ENCODE data around the gene NRP2.

NRP2 gene

DNA sequence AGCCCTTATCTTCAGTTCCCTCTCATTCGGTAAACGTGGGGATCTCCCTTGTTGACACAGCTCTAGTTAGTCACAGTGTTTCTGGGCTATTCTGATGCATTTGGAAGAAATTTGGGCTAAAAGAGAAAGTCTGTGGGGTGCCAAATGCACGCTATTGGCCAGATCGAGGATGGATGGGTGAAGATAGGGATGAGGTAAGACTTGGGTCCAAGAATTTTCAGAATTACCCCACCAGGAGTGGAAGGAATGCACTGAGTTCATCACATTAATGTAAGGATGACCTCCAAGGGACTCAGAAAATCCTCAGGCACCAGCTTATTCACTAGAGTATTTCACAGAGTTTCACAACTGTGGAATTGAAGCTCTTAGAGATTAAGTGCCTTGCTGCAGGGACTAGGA lies 49.3 kb downstream of the NRP2 start:
- TF ChIP-seq ZNF274 (IDR thresholded peaks at IDR 0.05; ENCODE audit: low read depth, low read length) = no peak
- H3K4me3 ChIP-seq (ENCODE audit: low read length) = no peak overlapping the region

GRCh38 chr2:205732314-205732713 lies 50.0 kb downstream of the NRP2 start:
- H3K4me3 ChIP-seq (ENCODE audit: low read length) = no peak overlapping the region
- no peak for TF ChIP-seq ZNF274 (IDR thresholded peaks at IDR 0.05; ENCODE audit: low read depth, low read length)

GRCh38 chr2:205733082-205733481 lies 50.8 kb downstream of the NRP2 start:
- H3K4me3 ChIP-seq (ENCODE audit: low read length) = no peak overlapping the region
- TF ChIP-seq ZNF274 (IDR thresholded peaks at IDR 0.05; ENCODE audit: low read depth, low read length) = no peak

DNA sequence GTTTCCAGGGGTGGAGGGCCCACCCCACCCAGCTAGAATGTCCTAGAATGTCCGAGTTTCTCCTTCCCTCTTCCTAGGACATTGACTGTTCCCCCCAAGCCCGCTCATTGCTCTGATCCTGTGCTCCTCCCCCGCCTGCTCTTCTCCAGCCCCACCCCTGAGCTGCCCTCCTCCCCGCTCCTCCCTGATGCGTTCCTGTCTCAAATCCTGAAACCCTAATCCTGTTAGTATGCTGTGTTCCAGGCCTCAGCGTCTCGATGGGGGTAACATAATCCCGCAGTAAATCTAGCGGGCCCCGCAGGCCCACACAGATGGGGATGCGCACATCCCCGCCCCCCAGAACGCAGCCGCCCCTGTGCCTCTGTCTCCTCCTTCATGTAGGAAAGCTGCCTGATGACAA lies 51.3 kb downstream of the NRP2 start:
- TF ChIP-seq ZNF274 (IDR thresholded peaks at IDR 0.05; ENCODE audit: low read depth, low read length) = no peak
- no peak overlapping the region for H3K4me3 ChIP-seq (ENCODE audit: low read length)

- no peak for TF ChIP-seq ZNF274 (IDR thresholded peaks at IDR 0.05; ENCODE audit: low read depth, low read length)
- no peak overlapping the region for H3K4me3 ChIP-seq (ENCODE audit: low read length)
These were observed 52.2 kb downstream of the NRP2 start for GRCh38 chr2:205734436-205735037.

- no peak for TF ChIP-seq ZNF274 (IDR thresholded peaks at IDR 0.05; ENCODE audit: low read depth, low read length)
- H3K4me3 ChIP-seq (ENCODE audit: low read length) = no peak overlapping the region
These were observed 56.0 kb downstream of the NRP2 start for GRCh38 chr2:205738117-205738968.

- TF ChIP-seq ZNF274 (IDR thresholded peaks at IDR 0.05; ENCODE audit: low read depth, low read length) = no peak
- no peak overlapping the region for H3K4me3 ChIP-seq (ENCODE audit: low read length)
These were observed 57.3 kb downstream of the NRP2 start for GRCh38 chr2:205739620-205740019.

DNA sequence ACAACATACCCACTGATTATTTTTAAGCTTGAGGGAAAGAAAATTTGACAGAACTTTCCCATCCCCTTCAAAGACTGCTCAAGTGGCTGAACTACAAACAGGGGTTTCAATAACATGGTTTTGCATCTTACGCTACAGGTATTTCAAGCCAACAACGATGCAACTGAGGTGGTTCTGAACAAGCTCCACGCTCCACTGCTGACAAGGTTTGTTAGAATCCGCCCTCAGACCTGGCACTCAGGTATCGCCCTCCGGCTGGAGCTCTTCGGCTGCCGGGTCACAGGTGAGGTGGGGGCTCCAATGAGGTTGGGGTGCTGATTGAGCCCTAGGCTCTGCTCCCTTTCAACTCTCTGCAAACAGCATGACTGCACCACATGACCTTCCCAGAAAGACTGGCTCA lies 58.1 kb downstream of the NRP2 start:
- H3K4me3 ChIP-seq (ENCODE audit: low read length) = no peak overlapping the region
- TF ChIP-seq ZNF274 (IDR thresholded peaks at IDR 0.05; ENCODE audit: low read depth, low read length) = no peak

- H3K4me3 ChIP-seq (ENCODE audit: low read length) = no peak overlapping the region
- no peak for TF ChIP-seq ZNF274 (IDR thresholded peaks at IDR 0.05; ENCODE audit: low read depth, low read length)
These were observed 59.1 kb downstream of the NRP2 start for GRCh38 chr2:205741256-205741978.

DNA sequence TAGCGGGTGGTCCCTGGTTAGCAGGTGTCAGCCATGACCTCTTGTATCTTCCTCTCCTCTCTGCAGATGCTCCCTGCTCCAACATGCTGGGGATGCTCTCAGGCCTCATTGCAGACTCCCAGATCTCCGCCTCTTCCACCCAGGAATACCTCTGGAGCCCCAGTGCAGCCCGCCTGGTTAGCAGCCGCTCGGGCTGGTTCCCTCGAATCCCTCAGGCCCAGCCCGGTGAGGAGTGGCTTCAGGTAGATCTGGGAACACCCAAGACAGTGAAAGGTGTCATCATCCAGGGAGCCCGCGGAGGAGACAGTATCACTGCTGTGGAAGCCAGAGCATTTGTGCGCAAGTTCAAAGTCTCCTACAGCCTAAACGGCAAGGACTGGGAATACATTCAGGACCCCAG lies 60.8 kb downstream of the NRP2 start:
- no peak for TF ChIP-seq ZNF274 (IDR thresholded peaks at IDR 0.05; ENCODE audit: low read depth, low read length)
- H3K4me3 ChIP-seq (ENCODE audit: low read length) = no peak overlapping the region

- TF ChIP-seq ZNF274 (IDR thresholded peaks at IDR 0.05; ENCODE audit: low read depth, low read length) = no peak
- no peak overlapping the region for H3K4me3 ChIP-seq (ENCODE audit: low read length)
These were observed 61.8 kb downstream of the NRP2 start for GRCh38 chr2:205744074-205744591.

GRCh38 chr2:205745661-205746419 lies 63.5 kb downstream of the NRP2 start:
- TF ChIP-seq ZNF274 (IDR thresholded peaks at IDR 0.05; ENCODE audit: low read depth, low read length) = no peak
- no peak overlapping the region for H3K4me3 ChIP-seq (ENCODE audit: low read length)

- no peak for TF ChIP-seq ZNF274 (IDR thresholded peaks at IDR 0.05; ENCODE audit: low read depth, low read length)
These were observed 64.1 kb downstream of the NRP2 start for GRCh38 chr2:205746420-205746785.

GRCh38 chr2:205747829-205748386 lies 65.6 kb downstream of the NRP2 start:
- TF ChIP-seq ZNF274 (IDR thresholded peaks at IDR 0.05; ENCODE audit: low read depth, low read length) = no peak
- H3K4me3 ChIP-seq (ENCODE audit: low read length) = no peak overlapping the region

More at GRCh38 chr2:205746420-205746785, 64.1 kb downstream of the NRP2 start:
- no peak overlapping the region for H3K4me3 ChIP-seq (ENCODE audit: low read length)

Data from GM08714 (cell line).